Glutamatergic neuron (in vitro differentiated cells): ENCODE measurements around the gene CACTIN. TPM values are rescaled to one million over a fixed set of nuclear protein-coding genes. Genes with fewer than 3 reads are reported as not detected.

Experiments used
- DNase-seq: peaks from one replicate; pipeline ENCODE4 v3.0.0; 2022
- H3K27ac Mint-ChIP-seq: one replicate; pipeline ENCODE4 v1.8.0; 2020; ENCODE audit warnings: mild to moderate bottlenecking, mixed read lengths, inconsistent platforms; ENCODE audit not compliant: unreplicated experiment
- H3K27me3 Mint-ChIP-seq: one replicate; pipeline ENCODE4 v1.8.0; 2020; ENCODE audit warnings: mild to moderate bottlenecking, moderate library complexity, mixed read lengths, inconsistent platforms; ENCODE audit not compliant: unreplicated experiment
- H3K36me3 Mint-ChIP-seq: one replicate; pipeline ENCODE4 v1.8.0; 2020; ENCODE audit warnings: mild to moderate bottlenecking, mixed read lengths, inconsistent platforms; ENCODE audit not compliant: unreplicated experiment
- H3K4me1 Mint-ChIP-seq: one replicate; pipeline ENCODE4 v1.8.0; 2020; ENCODE audit warnings: mild to moderate bottlenecking, low read depth, mixed read lengths, inconsistent platforms; ENCODE audit not compliant: unreplicated experiment
- H3K4me3 Mint-ChIP-seq: one replicate; pipeline ENCODE4 v1.8.0; 2020; ENCODE audit warnings: mild to moderate bottlenecking, mixed read lengths, inconsistent platforms; ENCODE audit not compliant: unreplicated experiment
- H3K9me3 Mint-ChIP-seq: one replicate; pipeline ENCODE4 v1.8.0; 2020; ENCODE audit warnings: mild to moderate bottlenecking, moderate library complexity, mixed read lengths, inconsistent platforms; ENCODE audit not compliant: unreplicated experiment
- CTCF ChIP-seq: fragments of 200-600 bp; sonication (generic); IDR thresholded peaks from one replicate; pipeline ENCODE4 v1.5.0; 2021; ENCODE audit not compliant: partially characterized antibody, unreplicated experiment
- total RNA-seq: library from RNA; stranded (reverse); fragmentation: NEBNext Ultra II Directional; extraction: Animal tissue kit (Norgen Biotek cat#: 25700); gene quantifications from one replicate; pipeline ENCODE4 v1.2.1, GENCODE V29; 2021; ENCODE audit not compliant: unreplicated experiment

Gene CACTIN
- total RNA-seq, 1 donor from 2014 or later, result 29.7 TPM

- no peak overlapping the region for H3K4me3 Mint-ChIP-seq
- peaks cover 8% of the 10 kb centered on the region for H3K4me1 Mint-ChIP-seq
- TF ChIP-seq CTCF, result no peak
- H3K27ac Mint-ChIP-seq, result no peak overlapping the region
- H3K27me3 Mint-ChIP-seq, result peaks cover 8% of the 10 kb centered on the region
- no peak for DNase-seq
- H3K36me3 Mint-ChIP-seq, result no peaks in the 10 kb centered on the region
- peaks cover 9% of the 10 kb centered on the region for H3K9me3 Mint-ChIP-seq
Measured at GRCh38 chr19:3623716-3624115, 2.9 kb downstream of the CACTIN start.

GRCh38 chr19:3622224-3622623 lies 4.4 kb downstream of the CACTIN start:
- no peak overlapping the region for H3K27ac Mint-ChIP-seq
- DNase-seq, result no peak
- H3K36me3 Mint-ChIP-seq, result no peaks in the 10 kb centered on the region
- TF ChIP-seq CTCF, result no peak
- H3K27me3 Mint-ChIP-seq, result peaks cover 8% of the 10 kb centered on the region
- peaks cover 8% of the 10 kb centered on the region for H3K9me3 Mint-ChIP-seq
- no peak overlapping the region for H3K4me3 Mint-ChIP-seq
- peaks cover 8% of the 10 kb centered on the region for H3K4me1 Mint-ChIP-seq

GRCh38 chr19:3621689-3622088 lies 4.9 kb downstream of the CACTIN start:
- H3K27me3 Mint-ChIP-seq, result peaks cover 5% of the 10 kb centered on the region
- peaks cover 8% of the 10 kb centered on the region for H3K4me1 Mint-ChIP-seq
- TF ChIP-seq CTCF, result no peak
- H3K9me3 Mint-ChIP-seq, result peaks cover 5% of the 10 kb centered on the region
- no peak overlapping the region for H3K4me3 Mint-ChIP-seq
- no peak for DNase-seq
- H3K36me3 Mint-ChIP-seq, result no peaks in the 10 kb centered on the region
- H3K27ac Mint-ChIP-seq, result no peak overlapping the region

GRCh38 chr19:3620817-3621547 lies 5.6 kb downstream of the CACTIN start:
- no peak overlapping the region for H3K27ac Mint-ChIP-seq
- H3K4me3 Mint-ChIP-seq, result no peak overlapping the region
- DNase-seq, result no peak
- H3K36me3 Mint-ChIP-seq, result no peaks in the 10 kb centered on the region
- peaks cover 4% of the 10 kb centered on the region for H3K9me3 Mint-ChIP-seq
- no peak for TF ChIP-seq CTCF
- H3K4me1 Mint-ChIP-seq, result peaks cover 7% of the 10 kb centered on the region
- peaks cover 6% of the 10 kb centered on the region for H3K27me3 Mint-ChIP-seq

GRCh38 chr19:3620145-3620816 lies 6.3 kb downstream of the CACTIN start:
- H3K27ac Mint-ChIP-seq, result no peak overlapping the region
- peaks cover 3% of the 10 kb centered on the region for H3K27me3 Mint-ChIP-seq
- no peak for DNase-seq
- no peaks in the 10 kb centered on the region for H3K36me3 Mint-ChIP-seq
- peaks cover 2% of the 10 kb centered on the region for H3K9me3 Mint-ChIP-seq
- no peak overlapping the region for H3K4me3 Mint-ChIP-seq
- TF ChIP-seq CTCF, result no peak
- peaks cover 5% of the 10 kb centered on the region for H3K4me1 Mint-ChIP-seq
